ENCODE results near the gene JPH2. TPM values are rescaled to one million over a fixed set of nuclear protein-coding genes. Genes with fewer than 3 reads are reported as not detected.

Gene JPH2
- total RNA-seq, 1 donor from 2014 or later, result 197 TPM

- DNase-seq (ENCODE audit: missing footprints), result no peak
- intact Hi-C loops (cut with DNase I), result no loop called here
- no peak for ATAC-seq
These were observed 122.2 kb downstream of the JPH2 start for GRCh38 chr20:44064501-44065400.

Other genes with a start within 250 kb of the JPH2 start
- 32.1 TPM for gene OSER1, start 23.6 kb upstream of the JPH2 start, total RNA-seq
- gene GDAP1L1, start 60.1 kb upstream of the JPH2 start, total RNA-seq, result 0.38 TPM
- gene FITM2, start 124.0 kb upstream of the JPH2 start, total RNA-seq, result 149 TPM
- gene R3HDML, start 149.9 kb upstream of the JPH2 start, total RNA-seq, result not detected
- not detected for gene HNF4A, start 168.5 kb upstream of the JPH2 start, total RNA-seq